ENCODE results near the gene NR5A2.

The NR5A2 gene

GRCh38 chr1:200213392-200213791 is 185.9 kb downstream of the NR5A2 start:
- Histone ChIP-seq H3K4me3 (ENCODE audit: low read length) (no peak overlapping the region), H3K9me3 (ENCODE audit: insufficient read depth, low read depth, low read length) (no peaks in the 10 kb centered on the region), H3K9ac (ENCODE audit: low read depth, low read length) (no peak overlapping the region), H3K27me3 (ENCODE audit: insufficient read depth, low read length) (no peaks in the 10 kb centered on the region), H3K27ac (ENCODE audit: low read length) (no peak overlapping the region), H3K4me1 (ENCODE audit: insufficient read depth, low read length) (no peaks in the 10 kb centered on the region), H3K36me3 (ENCODE audit: insufficient read depth, low read depth, low read length) (no peaks in the 10 kb centered on the region)

GRCh38 chr1:200213921-200214320 is 186.4 kb downstream of the NR5A2 start:
- Histone ChIP-seq H3K4me1 (ENCODE audit: insufficient read depth, low read length) (no peaks in the 10 kb centered on the region), H3K27me3 (ENCODE audit: insufficient read depth, low read length) (no peaks in the 10 kb centered on the region), H3K9me3 (ENCODE audit: insufficient read depth, low read depth, low read length) (no peaks in the 10 kb centered on the region), H3K36me3 (ENCODE audit: insufficient read depth, low read depth, low read length) (no peaks in the 10 kb centered on the region), H3K4me3 (ENCODE audit: low read length) (no peak overlapping the region), H3K9ac (ENCODE audit: low read depth, low read length) (no peak overlapping the region), H3K27ac (ENCODE audit: low read length) (no peak overlapping the region)

GRCh38 chr1:200215350-200215749 is 187.8 kb downstream of the NR5A2 start:
- H3K9ac ChIP-seq (ENCODE audit: low read depth, low read length): no peak overlapping the region
- H3K36me3 ChIP-seq (ENCODE audit: insufficient read depth, low read depth, low read length): no peaks in the 10 kb centered on the region
- H3K4me1 ChIP-seq (ENCODE audit: insufficient read depth, low read length): no peaks in the 10 kb centered on the region
- no peaks in the 10 kb centered on the region for H3K27me3 ChIP-seq (ENCODE audit: insufficient read depth, low read length)
- H3K9me3 ChIP-seq (ENCODE audit: insufficient read depth, low read depth, low read length): no peaks in the 10 kb centered on the region
- H3K4me3 ChIP-seq (ENCODE audit: low read length): no peak overlapping the region
- no peak overlapping the region for H3K27ac ChIP-seq (ENCODE audit: low read length)

GRCh38 chr1:200217703-200218102 is 190.2 kb downstream of the NR5A2 start:
- H3K36me3 ChIP-seq (ENCODE audit: insufficient read depth, low read depth, low read length): no peaks in the 10 kb centered on the region
- H3K9me3 ChIP-seq (ENCODE audit: insufficient read depth, low read depth, low read length): no peaks in the 10 kb centered on the region
- H3K27me3 ChIP-seq (ENCODE audit: insufficient read depth, low read length): no peaks in the 10 kb centered on the region
- H3K27ac ChIP-seq (ENCODE audit: low read length): no peak overlapping the region
- no peak overlapping the region for H3K4me3 ChIP-seq (ENCODE audit: low read length)
- H3K9ac ChIP-seq (ENCODE audit: low read depth, low read length): no peak overlapping the region
- H3K4me1 ChIP-seq (ENCODE audit: insufficient read depth, low read length): no peaks in the 10 kb centered on the region

- Histone ChIP-seq H3K4me3 (ENCODE audit: low read length) (no peak overlapping the region), H3K9me3 (ENCODE audit: insufficient read depth, low read depth, low read length) (no peaks in the 10 kb centered on the region), H3K4me1 (ENCODE audit: insufficient read depth, low read length) (peaks cover 14% of the 10 kb centered on the region), H3K27ac (ENCODE audit: low read length) (no peak overlapping the region), H3K9ac (ENCODE audit: low read depth, low read length) (no peak overlapping the region), H3K27me3 (ENCODE audit: insufficient read depth, low read length) (no peaks in the 10 kb centered on the region), H3K36me3 (ENCODE audit: insufficient read depth, low read depth, low read length) (no peaks in the 10 kb centered on the region)
Measured at GRCh38 chr1:200221614-200222282, 194.2 kb downstream of the NR5A2 start.

- Histone ChIP-seq H3K27me3 (ENCODE audit: insufficient read depth, low read length) (no peaks in the 10 kb centered on the region), H3K4me1 (ENCODE audit: insufficient read depth, low read length) (peaks cover 28% of the 10 kb centered on the region), H3K9me3 (ENCODE audit: insufficient read depth, low read depth, low read length) (no peaks in the 10 kb centered on the region), H3K36me3 (ENCODE audit: insufficient read depth, low read depth, low read length) (no peaks in the 10 kb centered on the region), H3K9ac (ENCODE audit: low read depth, low read length) (no peak overlapping the region), H3K27ac (ENCODE audit: low read length) (no peak overlapping the region), H3K4me3 (ENCODE audit: low read length) (no peak overlapping the region)
Measured at GRCh38 chr1:200223207-200223606, 195.7 kb downstream of the NR5A2 start.

- H3K27ac ChIP-seq (ENCODE audit: low read length): no peak overlapping the region
- no peaks in the 10 kb centered on the region for H3K36me3 ChIP-seq (ENCODE audit: insufficient read depth, low read depth, low read length)
- H3K4me3 ChIP-seq (ENCODE audit: low read length): no peak overlapping the region
- H3K27me3 ChIP-seq (ENCODE audit: insufficient read depth, low read length): no peaks in the 10 kb centered on the region
- H3K4me1 ChIP-seq (ENCODE audit: insufficient read depth, low read length): peaks cover 30% of the 10 kb centered on the region
- no peaks in the 10 kb centered on the region for H3K9me3 ChIP-seq (ENCODE audit: insufficient read depth, low read depth, low read length)
- H3K9ac ChIP-seq (ENCODE audit: low read depth, low read length): no peak overlapping the region
Measured at GRCh38 chr1:200223613-200224012, 196.1 kb downstream of the NR5A2 start.

- Histone ChIP-seq H3K4me3 (ENCODE audit: low read length) (no peak overlapping the region), H3K27me3 (ENCODE audit: insufficient read depth, low read length) (no peaks in the 10 kb centered on the region), H3K9ac (ENCODE audit: low read depth, low read length) (no peak overlapping the region), H3K27ac (ENCODE audit: low read length) (no peak overlapping the region), H3K4me1 (ENCODE audit: insufficient read depth, low read length) (peaks cover 30% of the 10 kb centered on the region), H3K9me3 (ENCODE audit: insufficient read depth, low read depth, low read length) (no peaks in the 10 kb centered on the region), H3K36me3 (ENCODE audit: insufficient read depth, low read depth, low read length) (no peaks in the 10 kb centered on the region)
Measured at GRCh38 chr1:200224315-200224714, 196.8 kb downstream of the NR5A2 start.

- Histone ChIP-seq H3K27me3 (ENCODE audit: insufficient read depth, low read length) (no peaks in the 10 kb centered on the region), H3K4me3 (ENCODE audit: low read length) (peak overlapping the region; percentile 17; the same call in 1 of the 2 replicates), H3K36me3 (ENCODE audit: insufficient read depth, low read depth, low read length) (no peaks in the 10 kb centered on the region), H3K9ac (ENCODE audit: low read depth, low read length) (peak overlapping the region; percentile 37; the same call in 1 of the 2 replicates), H3K4me1 (ENCODE audit: insufficient read depth, low read length) (peaks cover 30% of the 10 kb centered on the region), H3K27ac (ENCODE audit: low read length) (no peak overlapping the region), H3K9me3 (ENCODE audit: insufficient read depth, low read depth, low read length) (no peaks in the 10 kb centered on the region)
Measured at GRCh38 chr1:200226268-200226968, 198.9 kb downstream of the NR5A2 start.

- Histone ChIP-seq H3K4me3 (ENCODE audit: low read length) (no peak overlapping the region), H3K9ac (ENCODE audit: low read depth, low read length) (peak overlapping the region; percentile 37; the same call in 1 of the 2 replicates), H3K36me3 (ENCODE audit: insufficient read depth, low read depth, low read length) (no peaks in the 10 kb centered on the region), H3K9me3 (ENCODE audit: insufficient read depth, low read depth, low read length) (no peaks in the 10 kb centered on the region), H3K27me3 (ENCODE audit: insufficient read depth, low read length) (no peaks in the 10 kb centered on the region; the same call in 1 of the 2 replicates), H3K4me1 (ENCODE audit: insufficient read depth, low read length) (peaks cover 30% of the 10 kb centered on the region), H3K27ac (ENCODE audit: low read length) (no peak overlapping the region)
Measured at GRCh38 chr1:200226969-200227303, 199.4 kb downstream of the NR5A2 start.
